ENCODE data around the gene DPM3. TPM values are rescaled to one million over a fixed set of nuclear protein-coding genes. Genes with fewer than 3 reads are reported as not detected.
A peak's percentile ranks its signal among the peaks of the same experiment; 100 is the strongest.

DPM3 gene
- total RNA-seq, 4 donors from 2014 or later, result 54.5 to 176 (median 80.6) TPM

GRCh38 chr1:155137154-155137949 is 3.0 kb downstream of the DPM3 start:
- H3K4me3 ChIP-seq, result peak overlapping the region in 2 of 4 donors; percentile 72 to 81
- peaks cover 55 to 72% (median 68%) of the 10 kb centered on the region in 4 donors for H3K4me1 ChIP-seq
- TF ChIP-seq CTCF (IDR thresholded peaks at IDR 0.05), result no peak
- no peak for TF ChIP-seq EP300 (IDR thresholded peaks at IDR 0.05)
- no peak for TF ChIP-seq POLR2A (IDR thresholded peaks at IDR 0.05; ENCODE audit: low read depth)
- no peak for TF ChIP-seq POLR2AphosphoS5 (IDR thresholded peaks at IDR 0.05)
- no peaks in the 10 kb centered on the region for H3K9me3 ChIP-seq
- intact Hi-C loops (cut with DNase I), result no loop called here
- WGBS, result 91% methylated on average over 6 of the region's 6 CpGs
- DNase-seq (ENCODE audit: extremely low spot score), result no peak
- H3K27ac ChIP-seq (replicated peaks in 1 of 4), result peak overlapping the region; percentile 93 to 99 (median 96)
- peaks cover 16 to 37% (median 32%) of the 10 kb centered on the region in 4 donors for H3K36me3 ChIP-seq
- no peaks in the 10 kb centered on the region for H3K27me3 ChIP-seq

GRCh38 chr1:155136748-155137147 is 3.6 kb downstream of the DPM3 start:
- intact Hi-C loops (cut with DNase I), result no loop called here
- no peak for TF ChIP-seq POLR2AphosphoS5 (IDR thresholded peaks at IDR 0.05)
- no peak for TF ChIP-seq EP300 (IDR thresholded peaks at IDR 0.05)
- TF ChIP-seq POLR2A (IDR thresholded peaks at IDR 0.05; ENCODE audit: low read depth), result no peak
- TF ChIP-seq CTCF (IDR thresholded peaks at IDR 0.05), result no peak
- no peak for DNase-seq (ENCODE audit: extremely low spot score)
- no peaks in the 10 kb centered on the region for H3K27me3 ChIP-seq
- 40% methylated on average over 6 of the region's 6 CpGs for WGBS
- H3K4me1 ChIP-seq, result peaks cover 61 to 78% (median 73%) of the 10 kb centered on the region in 4 donors
- peak overlapping the region; percentile 72 to 81 (median 76) for H3K4me3 ChIP-seq
- peak overlapping the region; percentile 93 to 99 (median 96) for H3K27ac ChIP-seq (replicated peaks in 1 of 4)
- no peaks in the 10 kb centered on the region for H3K9me3 ChIP-seq
- peaks cover 16 to 43% (median 38%) of the 10 kb centered on the region in 4 donors for H3K36me3 ChIP-seq

- DNase-seq (ENCODE audit: extremely low spot score), result peak; percentile 99
- Histone ChIP-seq H3K4me1 (peaks cover 71 to 89% (median 83%) of the 10 kb centered on the region in 4 donors), H3K27me3 (no peaks in the 10 kb centered on the region), H3K4me3 (peak within 1 kb of the TSS; percentile 72 to 81 (median 76)), H3K36me3 (peaks cover 16 to 52% (median 46%) of the 10 kb centered on the region in 4 donors), H3K9me3 (no peaks in the 10 kb centered on the region), H3K27ac (replicated peaks in 1 of 4) (peak within 1 kb of the TSS; percentile 93 to 99 (median 96))
- intact Hi-C loops (cut with DNase I), result no loop called here
- TF ChIP-seq EP300 (IDR thresholded peaks at IDR 0.05) (no peak), POLR2AphosphoS5 (IDR thresholded peaks at IDR 0.05) (peak; percentile 90 to 97), POLR2A (IDR thresholded peaks at IDR 0.05; ENCODE audit: low read depth) (peak; percentile 84), CTCF (IDR thresholded peaks at IDR 0.05) (peak; percentile 24 to 72 (median 46))
- WGBS, result under 1% methylated on average over 28 of the region's 52 CpGs
Measured at GRCh38 chr1:155135415-155136028, 4.8 kb downstream of the DPM3 start, which contains the start of gene SLC50A1. Gene SLC50A1 (plus strand): TSS chr1:155135852. CDS start chr1:155135912, 60 bp downstream.

- peak; percentile 96 for DNase-seq (ENCODE audit: extremely low spot score)
- Histone ChIP-seq H3K27ac (replicated peaks in 1 of 4) (peak overlapping the region; percentile 93 to 99 (median 96)), H3K4me3 (peak overlapping the region; percentile 72 to 81 (median 76)), H3K9me3 (no peaks in the 10 kb centered on the region), H3K36me3 (peaks cover 16 to 52% (median 46%) of the 10 kb centered on the region in 4 donors), H3K27me3 (no peaks in the 10 kb centered on the region), H3K4me1 (peaks cover 75 to 92% (median 87%) of the 10 kb centered on the region in 4 donors)
- intact Hi-C loops (cut with DNase I), result no loop called here
- WGBS, result 3% methylated on average over 18 of the region's 18 CpGs
- TF ChIP-seq EP300 (IDR thresholded peaks at IDR 0.05), result peak; percentile 63
- peak in 1 of 2 donors; percentile 83 for TF ChIP-seq POLR2AphosphoS5 (IDR thresholded peaks at IDR 0.05)
- no peak for TF ChIP-seq POLR2A (IDR thresholded peaks at IDR 0.05; ENCODE audit: low read depth)
- no peak for TF ChIP-seq CTCF (IDR thresholded peaks at IDR 0.05)
Measured at GRCh38 chr1:155134880-155135414, 5.4 kb downstream of the DPM3 start.

Measured in esophagus muscularis mucosa (tissue), 4 donors.